Adrenal gland (tissue), 12 donors: ENCODE data around the gene DNMT1. TPM values are rescaled to one million over a fixed set of nuclear protein-coding genes. Genes with fewer than 3 reads are reported as not detected.
"Not testable (repeated sequence)": the region's sequence is repeated elsewhere in the genome, so short reads cannot be mapped to it uniquely, and the experiment has no call there.

ENCODE experiments used
- DNase-seq, 7 donors: peaks; one replicate each; pipeline ENCODE4 v3.0.0-alpha.2; 2019 to 2020
- H3K27ac ChIP-seq, 5 donors: fragments of 200-600 bp; sonication (generic) in 4 of 5; 1 replicate in 3 of 5; 2 replicates in 2 of 5; pipeline versions ENCODE4 v1.5.1 to v1.8.0; 2016 to 2020; ENCODE audit warnings: mild to moderate bottlenecking in 1 of 5
- H3K27me3 ChIP-seq: fragments of 200-600 bp; 2 replicates; pipeline ENCODE4 v1.8.0; 2021
- H3K36me3 ChIP-seq, 2 donors: fragments of 200-600 bp; replicated peaks in 1 of 2; 1 replicate in 1 of 2; 2 replicates in 1 of 2; pipeline versions ENCODE4 v1.5.1 to v1.8.0; 2018 to 2022
- H3K4me1 ChIP-seq, 2 donors: fragments of 200-600 bp; replicated peaks in 1 of 2; 1 replicate in 1 of 2; 2 replicates in 1 of 2; pipeline versions ENCODE4 v1.5.1 to v1.8.0; 2018 to 2021
- H3K4me3 ChIP-seq, 4 donors: fragments of 200-600 bp; sonication (generic) in 3 of 4; one replicate each; pipeline ENCODE4 v1.5.1; 2016 to 2018
- H3K9me3 ChIP-seq, 3 donors: fragments of 200-600 bp; sonication (generic) in 1 of 3; replicated peaks in 1 of 3; 1 replicate in 2 of 3; 2 replicates in 1 of 3; pipeline versions ENCODE4 v1.5.1 to v1.8.0; 2016 to 2021
- CTCF ChIP-seq, 6 experiments: fragments of 450-650 bp in 4 of 6; fragments of 200-600 bp in 2 of 6; sonication (generic) in 1 of 6; IDR thresholded peaks; 1 replicate in 5 of 6; 2 replicates in 1 of 6; pipeline versions ENCODE4 v1.5.1 to v1.8.0; 2016 to 2021; ENCODE audit warnings: antibody characterized with exemption in 6 of 6, mild to moderate bottlenecking in 2 of 6, moderate library complexity in 1 of 6
- POLR2A ChIP-seq, 2 donors: fragments of 450-650 bp; IDR thresholded peaks; one replicate each; pipeline ENCODE4 v1.6.1; 2017; ENCODE audit warnings: antibody characterized with exemption in 2 of 2, mild to moderate bottlenecking in 2 of 2, moderate library complexity in 1 of 2
- WGBS, 4 donors: extraction: QIAGEN DNeasy Blood & Tissue Kit in 2 of 4; methylation state at CpG; one replicate each; pipeline versions ENCODE4 v1.1.5 to v1.1.7; 2013 to 2017; 5-methylcytosine and 5-hydroxymethylcytosine counted together
- intact Hi-C, 2 donors: fragments of 100-400 bp; cut with DNase I; formaldehyde crosslinking; loops; one replicate each; pipeline versions ENCODE4 v1.14.1 to v1.15.0; 2022 to 2023
- polyA plus RNA-seq, 3 donors: library from polyadenylated mRNA; stranded (reverse); fragments of 200-250 nt in 2 of 3; fragments of 350-450 nt in 1 of 3; fragmentation: Illumina TruSeq in 1 of 3; extraction: RNeasy Lipid Tissue Mini Kit (QIAGEN cat#74804) in 1 of 3; gene quantifications; one replicate each; pipeline ENCODE4 v1.2.3, GENCODE V29; 2013 to 2014
- total RNA-seq, 9 donors: library from RNA; depleted of rRNA in 4 of 9; stranded (reverse); fragments of >200 nt in 4 of 9; fragments of 120-200 nt in 1 of 9; fragmentation: NEBNext Ultra II Directional in 1 of 9; extraction: Animal tissue kit (Norgen Biotek cat#: 25700) in 1 of 9; gene quantifications; one replicate each; pipeline versions ENCODE4 v1.1.0 to v1.2.4, GENCODE V29; 2013 to 2023
- donor health status: healthy with polysubstance abuse.
- donor health status: Bipolar disorder and iron deficiency.
- donor health status: DM: yes; HTN: yes; CAD: no.
- donor health status: DM: no; HTN: no; CAD: no.
- donor health status: DM: no; HTN: no; CAD: no.
- donor health status: DM: yes; HTN: yes; CAD: no.

Gene DNMT1
- total and polyA plus RNA-seq, 12 donors: 23.6 to 49.7 (median 36.1) TPM

DNA sequence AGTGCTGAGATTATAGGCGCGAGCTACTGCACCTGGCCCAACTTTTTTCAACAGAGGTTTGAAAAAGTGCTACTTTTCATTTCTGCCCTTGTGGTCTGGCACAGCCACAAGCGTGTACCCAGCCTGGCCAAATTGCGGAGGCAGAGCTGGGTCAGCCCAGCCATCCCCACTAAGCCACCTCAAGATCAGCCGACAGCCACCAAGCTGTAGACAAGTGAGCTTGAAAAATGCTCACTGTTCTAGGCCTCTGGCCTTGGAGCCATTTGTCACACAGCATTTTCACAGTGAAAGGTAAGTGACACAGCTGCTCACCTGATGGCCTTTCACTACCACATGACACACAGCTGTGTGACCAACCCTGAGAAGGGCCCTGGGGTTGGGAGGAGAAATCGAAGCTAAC is 27.3 kb downstream of the DNMT1 start:
- intact Hi-C loops: no loop called here
- no peak for DNase-seq
- peaks cover 0 to 76% of the 10 kb centered on the region in 2 donors for H3K36me3 ChIP-seq

GRCh38 chr19:10166501-10166900 is 28.3 kb downstream of the DNMT1 start:
- H3K27me3 ChIP-seq, H3K4me1 ChIP-seq, intact Hi-C loops, H3K27ac ChIP-seq, H3K4me3 ChIP-seq, H3K9me3 ChIP-seq, DNase-seq: not testable (repeated sequence)
- 92 to 97% (median 95%) methylated on average over 10 of the region's 10 CpGs for WGBS, 4 donors
- H3K36me3 ChIP-seq: peaks cover 0 to 77% of the 10 kb centered on the region in 2 donors

More for the DNA sequence above, 27.3 kb downstream of the DNMT1 start:
- H3K4me3 ChIP-seq: no peak overlapping the region
- H3K27ac ChIP-seq: no peak overlapping the region
- H3K9me3 ChIP-seq: no peaks in the 10 kb centered on the region
- TF ChIP-seq CTCF (IDR thresholded peaks at IDR 0.05) (no peak), POLR2A (IDR thresholded peaks at IDR 0.05) (no peak)
- 92 to 96% (median 95%) methylated on average over 4 to 6 of the region's 6 CpGs for WGBS, 4 donors
- H3K4me1 ChIP-seq: no peaks in the 10 kb centered on the region
- H3K27me3 ChIP-seq: no peaks in the 10 kb centered on the region

- Histone ChIP-seq H3K27me3 (no peaks in the 10 kb centered on the region), H3K36me3 (peaks cover 0 to 76% of the 10 kb centered on the region in 2 donors), H3K4me1 (no peaks in the 10 kb centered on the region), H3K9me3 (no peaks in the 10 kb centered on the region), H3K27ac (no peak overlapping the region), H3K4me3 (no peak overlapping the region)
- intact Hi-C loops: no loop called here
- WGBS, 4 donors: 92 to 97% (median 93%) methylated on average over 5 of the region's 5 CpGs
- TF ChIP-seq CTCF (IDR thresholded peaks at IDR 0.05) (no peak), POLR2A (IDR thresholded peaks at IDR 0.05) (no peak)
- DNase-seq: no peak
These were observed 28.7 kb downstream of the DNMT1 start for GRCh38 chr19:10166046-10166445.

DNA sequence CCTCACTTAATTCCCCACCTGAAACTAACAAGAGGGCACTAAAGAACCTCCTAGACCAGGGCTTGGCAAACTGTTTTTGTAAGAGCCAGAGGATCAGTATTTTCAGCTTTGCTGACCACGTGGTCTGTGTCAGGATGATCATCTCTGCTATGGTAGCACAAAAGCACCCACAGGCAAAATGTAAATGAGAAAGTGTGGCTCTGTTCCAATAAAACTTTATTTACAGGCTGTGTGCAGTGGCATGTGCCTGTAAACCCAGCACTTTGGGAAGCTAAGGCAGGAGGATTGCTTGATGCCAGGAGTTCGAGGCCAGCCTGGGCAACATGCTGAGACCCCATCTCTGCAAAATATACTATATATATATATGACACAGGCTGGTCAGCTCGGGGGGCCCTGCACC is 31.2 kb downstream of the DNMT1 start:
- H3K36me3 ChIP-seq: peaks cover 0 to 79% of the 10 kb centered on the region in 2 donors
- TF ChIP-seq CTCF (IDR thresholded peaks at IDR 0.05) (no peak), POLR2A (IDR thresholded peaks at IDR 0.05) (no peak)
- intact Hi-C loops: no loop called here
- no peak overlapping the region for H3K4me3 ChIP-seq
- no peaks in the 10 kb centered on the region for H3K9me3 ChIP-seq
- 93 to 100% (median 96%) methylated on average over 1 to 3 of the region's 3 CpGs for WGBS, 4 donors
- DNase-seq: no peak
- H3K27ac ChIP-seq: no peak overlapping the region
- no peaks in the 10 kb centered on the region for H3K27me3 ChIP-seq
- H3K4me1 ChIP-seq: no peaks in the 10 kb centered on the region

DNA sequence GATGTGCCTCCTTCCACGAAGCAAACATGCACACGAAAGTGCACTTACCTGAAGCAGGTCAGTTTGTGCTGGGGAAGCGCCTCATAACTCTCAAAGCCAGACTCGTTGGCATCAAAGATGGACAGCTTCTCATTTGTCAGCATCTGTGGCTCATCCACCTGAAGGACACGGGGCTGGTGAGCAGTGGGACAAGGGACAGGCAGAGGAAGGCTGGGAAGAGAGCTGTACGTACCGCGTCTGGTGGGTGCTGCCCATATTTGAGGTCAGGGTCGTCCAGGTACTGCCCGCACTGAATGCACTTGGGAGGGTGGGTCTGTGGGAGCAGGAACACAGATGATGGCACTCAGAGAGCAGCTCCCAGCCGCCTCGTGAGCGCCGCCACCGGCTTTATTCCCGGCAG is 35.1 kb downstream of the DNMT1 start:
- intact Hi-C loops: no loop called here
- Histone ChIP-seq H3K36me3 (peaks cover 0 to 84% of the 10 kb centered on the region in 2 donors), H3K27ac (no peak overlapping the region), H3K27me3 (no peaks in the 10 kb centered on the region), H3K4me3 (no peak overlapping the region), H3K4me1 (no peaks in the 10 kb centered on the region), H3K9me3 (no peaks in the 10 kb centered on the region)
- 90 to 98% (median 92%) methylated on average over 10 to 16 of the region's 16 CpGs for WGBS, 4 donors
- no peak for DNase-seq
- TF ChIP-seq POLR2A (IDR thresholded peaks at IDR 0.05) (no peak), CTCF (IDR thresholded peaks at IDR 0.05) (no peak)
